HUES64 (cell line): ENCODE data around the gene CRYBG1.

Experiments
- H3K27ac ChIP-seq: 2 replicates; pipeline ENCODE4 v1.7.0; 2013; ENCODE audit warnings: low read depth, low read length, inconsistent platforms
- H3K27me3 ChIP-seq: 2 replicates; pipeline ENCODE4 v1.6.1; 2013; ENCODE audit warnings: mild to moderate bottlenecking, low read length; ENCODE audit not compliant: insufficient read depth
- H3K36me3 ChIP-seq: 2 replicates; pipeline ENCODE4 v1.6.1; 2013; ENCODE audit warnings: mild to moderate bottlenecking, low read length; ENCODE audit not compliant: insufficient read depth
- H3K4me1 ChIP-seq: 2 replicates; pipeline ENCODE4 v1.6.1; 2013; ENCODE audit warnings: mild to moderate bottlenecking, low read length, moderate library complexity; ENCODE audit not compliant: insufficient read depth
- H3K4me3 ChIP-seq: 2 replicates; pipeline ENCODE4 v1.5.1; 2013; ENCODE audit warnings: mild to moderate bottlenecking, low read length, moderate library complexity
- H3K9ac ChIP-seq: 2 replicates; pipeline ENCODE4 v1.6.1; 2013; ENCODE audit warnings: mild to moderate bottlenecking, low read depth, low read length
- H3K9me3 ChIP-seq: 2 replicates; pipeline ENCODE4 v1.6.1; 2013; ENCODE audit warnings: low read depth, low read length; ENCODE audit not compliant: insufficient read depth
- WGBS: fragments of 150-250, 120-280 bp; methylation state at CpG from one replicate; pipeline ENCODE4 v1.1.7; 2013; ENCODE audit warnings: missing lambda C conversion rate; 5-methylcytosine and 5-hydroxymethylcytosine counted together

Gene CRYBG1

GRCh38 chr6:106520711-106521401 lies 160.3 kb downstream of the CRYBG1 start:
- Histone ChIP-seq H3K4me1 (no peaks in the 10 kb centered on the region), H3K4me3 (no peak overlapping the region), H3K9me3 (no peaks in the 10 kb centered on the region), H3K27me3 (no peaks in the 10 kb centered on the region), H3K9ac (no peak overlapping the region), H3K27ac (no peak overlapping the region), H3K36me3 (no peaks in the 10 kb centered on the region)
- WGBS = 91% methylated on average over 15 of the region's 15 CpGs

- Histone ChIP-seq H3K27me3 (no peaks in the 10 kb centered on the region), H3K9me3 (no peaks in the 10 kb centered on the region), H3K4me1 (peaks cover 5% of the 10 kb centered on the region), H3K9ac (no peak overlapping the region), H3K36me3 (no peaks in the 10 kb centered on the region), H3K27ac (no peak overlapping the region), H3K4me3 (no peak overlapping the region)
- 95% methylated on average over 5 of the region's 6 CpGs for WGBS
These were observed 162.2 kb downstream of the CRYBG1 start for GRCh38 chr6:106522562-106523250.

GRCh38 chr6:106525107-106525881 lies 164.8 kb downstream of the CRYBG1 start:
- Histone ChIP-seq H3K4me1 (peaks cover 14% of the 10 kb centered on the region), H3K9ac (no peak overlapping the region), H3K4me3 (no peak overlapping the region), H3K27ac (no peak overlapping the region), H3K36me3 (no peaks in the 10 kb centered on the region), H3K27me3 (no peaks in the 10 kb centered on the region), H3K9me3 (no peaks in the 10 kb centered on the region)
- 86% methylated on average over 5 of the region's 7 CpGs for WGBS

DNA sequence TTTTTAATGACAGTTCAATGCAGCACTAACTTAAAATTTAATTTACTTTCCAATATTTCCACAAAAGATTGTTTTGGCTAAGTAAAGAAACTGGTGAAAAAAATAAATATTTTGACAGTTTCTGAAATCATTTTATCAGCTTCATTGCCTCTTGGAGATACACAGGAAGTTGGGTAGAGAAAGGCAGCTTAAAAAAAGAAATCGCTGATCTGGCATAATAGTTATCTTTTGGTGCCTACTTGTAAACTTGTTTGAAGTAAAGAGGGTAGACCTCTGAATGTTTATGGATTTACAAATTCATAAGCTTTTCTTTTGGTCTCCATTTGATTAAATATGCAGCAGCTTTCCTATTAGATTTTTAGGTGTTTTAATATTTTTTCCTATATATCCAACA lies 165.4 kb downstream of the CRYBG1 start:
- H3K4me3 ChIP-seq = no peak overlapping the region
- WGBS = 89% methylated on average over 1 of the region's 1 CpG
- H3K4me1 ChIP-seq = peaks cover 14% of the 10 kb centered on the region
- H3K27ac ChIP-seq = no peak overlapping the region
- H3K9me3 ChIP-seq = no peaks in the 10 kb centered on the region
- H3K27me3 ChIP-seq = no peaks in the 10 kb centered on the region
- H3K36me3 ChIP-seq = no peaks in the 10 kb centered on the region
- H3K9ac ChIP-seq = no peak overlapping the region

DNA sequence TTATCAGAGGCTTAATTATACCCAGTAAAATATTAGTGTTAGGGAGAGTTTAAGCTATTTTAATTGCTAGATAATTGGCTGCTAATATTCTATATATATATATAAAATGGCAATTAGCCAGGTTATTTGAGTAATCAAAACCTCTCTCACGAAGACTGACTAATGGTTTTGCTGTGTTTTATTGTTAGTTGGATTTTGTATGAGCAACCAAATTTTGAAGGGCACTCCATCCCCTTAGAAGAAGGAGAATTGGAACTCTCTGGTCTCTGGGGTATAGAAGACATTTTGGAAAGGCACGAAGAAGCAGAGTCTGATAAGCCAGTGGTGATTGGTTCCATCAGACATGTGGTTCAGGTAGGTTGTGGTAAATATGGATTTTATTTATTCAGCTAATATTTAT lies 166.6 kb downstream of the CRYBG1 start:
- 95% methylated on average over 2 of the region's 2 CpGs for WGBS

DNA sequence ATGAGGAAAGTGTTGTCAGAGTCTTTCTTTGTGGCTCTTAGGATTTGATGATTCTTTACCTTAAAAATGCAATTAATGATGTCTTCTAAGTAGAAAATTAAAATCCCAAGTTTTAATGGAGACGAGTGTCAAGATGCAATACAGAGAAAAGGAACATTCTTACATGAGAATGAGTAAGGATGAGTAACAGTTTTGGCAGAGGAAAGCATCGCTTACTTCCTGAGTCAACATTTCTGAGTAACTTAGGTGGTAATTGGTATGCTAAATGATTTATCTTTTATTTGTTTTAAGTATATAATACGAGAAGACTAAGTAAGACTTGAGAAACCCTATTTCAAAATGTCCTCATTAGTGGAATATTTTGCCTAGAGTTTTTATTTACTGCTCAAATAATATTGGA lies 167.5 kb downstream of the CRYBG1 start:
- 38% methylated on average over 2 of the region's 3 CpGs for WGBS
- Histone ChIP-seq H3K4me3 (no peak overlapping the region), H3K9me3 (no peaks in the 10 kb centered on the region), H3K27me3 (no peaks in the 10 kb centered on the region), H3K9ac (no peak overlapping the region), H3K4me1 (peaks cover 14% of the 10 kb centered on the region), H3K27ac (no peak overlapping the region), H3K36me3 (no peaks in the 10 kb centered on the region)

More for the DNA sequence above, 166.6 kb downstream of the CRYBG1 start:
- H3K9ac ChIP-seq = no peak overlapping the region
- H3K36me3 ChIP-seq = no peaks in the 10 kb centered on the region
- no peak overlapping the region for H3K4me3 ChIP-seq
- H3K4me1 ChIP-seq = peaks cover 14% of the 10 kb centered on the region
- H3K27ac ChIP-seq = no peak overlapping the region
- no peaks in the 10 kb centered on the region for H3K27me3 ChIP-seq
- H3K9me3 ChIP-seq = no peaks in the 10 kb centered on the region

- 73% methylated on average over 1 of the region's 2 CpGs for WGBS
- H3K9me3 ChIP-seq = no peaks in the 10 kb centered on the region
- H3K27ac ChIP-seq = peak overlapping the region; percentile 30; the same call in 1 of the 2 replicates
- H3K27me3 ChIP-seq = no peaks in the 10 kb centered on the region
- H3K36me3 ChIP-seq = no peaks in the 10 kb centered on the region
- no peak overlapping the region for H3K4me3 ChIP-seq
- H3K4me1 ChIP-seq = peaks cover 14% of the 10 kb centered on the region
- no peak overlapping the region for H3K9ac ChIP-seq
These were observed 168.0 kb downstream of the CRYBG1 start for GRCh38 chr6:106528521-106528920.

- Histone ChIP-seq H3K27me3 (no peaks in the 10 kb centered on the region), H3K36me3 (no peaks in the 10 kb centered on the region), H3K27ac (no peak overlapping the region), H3K9me3 (no peaks in the 10 kb centered on the region), H3K9ac (no peak overlapping the region), H3K4me3 (no peak overlapping the region), H3K4me1 (peaks cover 14% of the 10 kb centered on the region)
- 91% methylated on average over 3 of the region's 3 CpGs for WGBS
These were observed 168.9 kb downstream of the CRYBG1 start for GRCh38 chr6:106529438-106529837.

- H3K9ac ChIP-seq = no peak overlapping the region
- no peaks in the 10 kb centered on the region for H3K36me3 ChIP-seq
- H3K4me1 ChIP-seq = peaks cover 14% of the 10 kb centered on the region
- no peak overlapping the region for H3K27ac ChIP-seq
- no peak overlapping the region for H3K4me3 ChIP-seq
- H3K9me3 ChIP-seq = no peaks in the 10 kb centered on the region
- no peaks in the 10 kb centered on the region for H3K27me3 ChIP-seq
- WGBS = 100% methylated on average over 1 of the region's 1 CpG
These were observed 169.5 kb downstream of the CRYBG1 start for GRCh38 chr6:106530026-106530425.

- Histone ChIP-seq H3K9me3 (no peaks in the 10 kb centered on the region), H3K27me3 (no peaks in the 10 kb centered on the region), H3K4me1 (peaks cover 14% of the 10 kb centered on the region), H3K9ac (no peak overlapping the region), H3K27ac (no peak overlapping the region), H3K4me3 (no peak overlapping the region), H3K36me3 (no peaks in the 10 kb centered on the region)
- 100% methylated on average over 1 of the region's 1 CpG for WGBS
These were observed 170.0 kb downstream of the CRYBG1 start for GRCh38 chr6:106530502-106530901.

GRCh38 chr6:106533054-106533453 lies 172.5 kb downstream of the CRYBG1 start:
- 46% methylated on average over 4 of the region's 5 CpGs for WGBS
- H3K36me3 ChIP-seq = no peaks in the 10 kb centered on the region
- no peak overlapping the region for H3K4me3 ChIP-seq
- H3K9me3 ChIP-seq = no peaks in the 10 kb centered on the region
- H3K4me1 ChIP-seq = peaks cover 5% of the 10 kb centered on the region
- no peak overlapping the region for H3K27ac ChIP-seq
- no peak overlapping the region for H3K9ac ChIP-seq
- H3K27me3 ChIP-seq = no peaks in the 10 kb centered on the region
